Measurements from ENCODE around the gene MIPOL1.
"Not testable (repeated sequence)": the region's sequence is repeated elsewhere in the genome, so short reads cannot be mapped to it uniquely, and the experiment has no call there.

The MIPOL1 gene

GRCh38 chr14:37343307-37344094, 145.8 kb downstream of the MIPOL1 start:
- Histone ChIP-seq H3K4me3 (ENCODE audit: low read length) (no peak overlapping the region), H3K27me3 (ENCODE audit: insufficient read depth, low read length) (no peaks in the 10 kb centered on the region), H3K4me1 (ENCODE audit: insufficient read depth, low read length) (no peaks in the 10 kb centered on the region), H3K27ac (ENCODE audit: low read depth, low read length) (no peak overlapping the region), H3K9me3 (ENCODE audit: insufficient read depth, low read depth, low read length) (no peaks in the 10 kb centered on the region), H3K36me3 (ENCODE audit: insufficient read depth, low read length) (no peaks in the 10 kb centered on the region), H3K9ac (ENCODE audit: low read depth, low read length) (no peak overlapping the region)
- 100% methylated on average over 1 of the region's 3 CpGs for WGBS

- Histone ChIP-seq H3K9me3 (ENCODE audit: insufficient read depth, low read depth, low read length) (0 out of 2 replicates have a peak, but pooled peaks cover 10% of the 10 kb centered on the region), H3K27me3 (ENCODE audit: insufficient read depth, low read length) (no peaks in the 10 kb centered on the region), H3K27ac (ENCODE audit: low read depth, low read length) (no peak overlapping the region), H3K4me1 (ENCODE audit: insufficient read depth, low read length) (no peaks in the 10 kb centered on the region), H3K36me3 (ENCODE audit: insufficient read depth, low read length) (no peaks in the 10 kb centered on the region), H3K4me3 (ENCODE audit: low read length) (no peak overlapping the region), H3K9ac (ENCODE audit: low read depth, low read length) (no peak overlapping the region)
- 96% methylated on average over 9 of the region's 9 CpGs for WGBS
These were observed 165.9 kb downstream of the MIPOL1 start for GRCh38 chr14:37363661-37364060.

- Histone ChIP-seq H3K27me3 (ENCODE audit: insufficient read depth, low read length) (no peaks in the 10 kb centered on the region), H3K4me3 (ENCODE audit: low read length) (no peak overlapping the region), H3K9me3 (ENCODE audit: insufficient read depth, low read depth, low read length) (0 out of 2 replicates have a peak, but pooled peaks cover 10% of the 10 kb centered on the region), H3K27ac (ENCODE audit: low read depth, low read length) (no peak overlapping the region), H3K4me1 (ENCODE audit: insufficient read depth, low read length) (no peaks in the 10 kb centered on the region), H3K36me3 (ENCODE audit: insufficient read depth, low read length) (no peaks in the 10 kb centered on the region), H3K9ac (ENCODE audit: low read depth, low read length) (no peak overlapping the region)
- 87% methylated on average over 3 of the region's 5 CpGs for WGBS
These were observed 171.7 kb downstream of the MIPOL1 start for GRCh38 chr14:37369425-37369824.

GRCh38 chr14:37375566-37375965, 177.8 kb downstream of the MIPOL1 start:
- Histone ChIP-seq H3K9me3 (ENCODE audit: insufficient read depth, low read depth, low read length) (no peaks in the 10 kb centered on the region), H3K9ac (ENCODE audit: low read depth, low read length) (no peak overlapping the region), H3K4me3 (ENCODE audit: low read length) (no peak overlapping the region), H3K4me1 (ENCODE audit: insufficient read depth, low read length) (no peaks in the 10 kb centered on the region), H3K27me3 (ENCODE audit: insufficient read depth, low read length) (no peaks in the 10 kb centered on the region), H3K36me3 (ENCODE audit: insufficient read depth, low read length) (no peaks in the 10 kb centered on the region), H3K27ac (ENCODE audit: low read depth, low read length) (no peak overlapping the region)

- Histone ChIP-seq H3K27ac (ENCODE audit: low read depth, low read length) (no peak overlapping the region), H3K9me3 (ENCODE audit: insufficient read depth, low read depth, low read length) (no peaks in the 10 kb centered on the region), H3K36me3 (ENCODE audit: insufficient read depth, low read length) (no peaks in the 10 kb centered on the region), H3K9ac (ENCODE audit: low read depth, low read length) (no peak overlapping the region), H3K4me1 (ENCODE audit: insufficient read depth, low read length) (no peaks in the 10 kb centered on the region), H3K4me3 (ENCODE audit: low read length) (no peak overlapping the region), H3K27me3 (ENCODE audit: insufficient read depth, low read length) (no peaks in the 10 kb centered on the region)
- WGBS = 87% methylated on average over 2 of the region's 3 CpGs
These were observed 179.3 kb downstream of the MIPOL1 start for GRCh38 chr14:37376944-37377609.

- Histone ChIP-seq H3K27ac (ENCODE audit: low read depth, low read length) (no peak overlapping the region), H3K9me3 (ENCODE audit: insufficient read depth, low read depth, low read length) (no peaks in the 10 kb centered on the region), H3K27me3 (ENCODE audit: insufficient read depth, low read length) (no peaks in the 10 kb centered on the region), H3K9ac (ENCODE audit: low read depth, low read length) (no peak overlapping the region), H3K4me3 (ENCODE audit: low read length) (no peak overlapping the region), H3K36me3 (ENCODE audit: insufficient read depth, low read length) (no peaks in the 10 kb centered on the region), H3K4me1 (ENCODE audit: insufficient read depth, low read length) (no peaks in the 10 kb centered on the region)
- WGBS = 85% methylated on average over 6 of the region's 6 CpGs
These were observed 187.3 kb downstream of the MIPOL1 start for GRCh38 chr14:37384870-37385596.

GRCh38 chr14:37397157-37397940, 199.6 kb downstream of the MIPOL1 start:
- not testable (repeated sequence) for H3K4me3 ChIP-seq (ENCODE audit: low read length); H3K36me3 ChIP-seq (ENCODE audit: insufficient read depth, low read length); H3K9me3 ChIP-seq (ENCODE audit: insufficient read depth, low read depth, low read length); H3K9ac ChIP-seq (ENCODE audit: low read depth, low read length); H3K27me3 ChIP-seq (ENCODE audit: insufficient read depth, low read length); H3K27ac ChIP-seq (ENCODE audit: low read depth, low read length); H3K4me1 ChIP-seq (ENCODE audit: insufficient read depth, low read length)
- 85% methylated on average over 8 of the region's 8 CpGs for WGBS

- Histone ChIP-seq H3K27ac (ENCODE audit: low read depth, low read length) (no peak overlapping the region; the same call in 1 of the 2 replicates), H3K9me3 (ENCODE audit: insufficient read depth, low read depth, low read length) (no peaks in the 10 kb centered on the region), H3K27me3 (ENCODE audit: insufficient read depth, low read length) (no peaks in the 10 kb centered on the region), H3K4me3 (ENCODE audit: low read length) (no peak overlapping the region), H3K36me3 (ENCODE audit: insufficient read depth, low read length) (no peaks in the 10 kb centered on the region), H3K9ac (ENCODE audit: low read depth, low read length) (no peak overlapping the region), H3K4me1 (ENCODE audit: insufficient read depth, low read length) (no peaks in the 10 kb centered on the region)
- 82% methylated on average over 2 of the region's 3 CpGs for WGBS
These were observed 200.1 kb downstream of the MIPOL1 start for GRCh38 chr14:37397941-37398215.

- no peaks in the 10 kb centered on the region for H3K4me1 ChIP-seq (ENCODE audit: insufficient read depth, low read length)
- H3K9ac ChIP-seq (ENCODE audit: low read depth, low read length) = no peak overlapping the region
- H3K27me3 ChIP-seq (ENCODE audit: insufficient read depth, low read length) = no peaks in the 10 kb centered on the region
- H3K36me3 ChIP-seq (ENCODE audit: insufficient read depth, low read length) = no peaks in the 10 kb centered on the region
- no peak overlapping the region for H3K4me3 ChIP-seq (ENCODE audit: low read length)
- no peak overlapping the region for H3K27ac ChIP-seq (ENCODE audit: low read depth, low read length)
- no peaks in the 10 kb centered on the region for H3K9me3 ChIP-seq (ENCODE audit: insufficient read depth, low read depth, low read length)
These were observed 201.8 kb downstream of the MIPOL1 start for GRCh38 chr14:37399517-37399916.

GRCh38 chr14:37401093-37401492, 203.4 kb downstream of the MIPOL1 start:
- no peak overlapping the region for H3K27ac ChIP-seq (ENCODE audit: low read depth, low read length)
- H3K36me3 ChIP-seq (ENCODE audit: insufficient read depth, low read length) = no peaks in the 10 kb centered on the region
- no CpG with 5 or more reads among the region's 1 CpG for WGBS
- no peaks in the 10 kb centered on the region for H3K27me3 ChIP-seq (ENCODE audit: insufficient read depth, low read length)
- H3K4me3 ChIP-seq (ENCODE audit: low read length) = no peak overlapping the region
- no peaks in the 10 kb centered on the region for H3K4me1 ChIP-seq (ENCODE audit: insufficient read depth, low read length)
- no peaks in the 10 kb centered on the region for H3K9me3 ChIP-seq (ENCODE audit: insufficient read depth, low read depth, low read length)
- no peak overlapping the region for H3K9ac ChIP-seq (ENCODE audit: low read depth, low read length)

- H3K9ac ChIP-seq (ENCODE audit: low read depth, low read length) = no peak overlapping the region
- no peaks in the 10 kb centered on the region for H3K9me3 ChIP-seq (ENCODE audit: insufficient read depth, low read depth, low read length)
- H3K4me1 ChIP-seq (ENCODE audit: insufficient read depth, low read length) = no peaks in the 10 kb centered on the region
- no peak overlapping the region for H3K27ac ChIP-seq (ENCODE audit: low read depth, low read length)
- no CpG with 5 or more reads among the region's 1 CpG for WGBS
- H3K36me3 ChIP-seq (ENCODE audit: insufficient read depth, low read length) = no peaks in the 10 kb centered on the region
- no peaks in the 10 kb centered on the region for H3K27me3 ChIP-seq (ENCODE audit: insufficient read depth, low read length)
- H3K4me3 ChIP-seq (ENCODE audit: low read length) = no peak overlapping the region
These were observed 205.9 kb downstream of the MIPOL1 start for GRCh38 chr14:37403626-37404025.

Data from HUES64 (cell line).